Measurements from ENCODE around the gene TAF1D. TPM values are rescaled to one million over a fixed set of nuclear protein-coding genes. Genes with fewer than 3 reads are reported as not detected.
"Not testable (repeated sequence)": the region's sequence is repeated elsewhere in the genome, so short reads cannot be mapped to it uniquely, and the experiment has no call there.

Gene TAF1D
- total RNA-seq, 1 donor from 2014 or later = 82.6 TPM

DNA sequence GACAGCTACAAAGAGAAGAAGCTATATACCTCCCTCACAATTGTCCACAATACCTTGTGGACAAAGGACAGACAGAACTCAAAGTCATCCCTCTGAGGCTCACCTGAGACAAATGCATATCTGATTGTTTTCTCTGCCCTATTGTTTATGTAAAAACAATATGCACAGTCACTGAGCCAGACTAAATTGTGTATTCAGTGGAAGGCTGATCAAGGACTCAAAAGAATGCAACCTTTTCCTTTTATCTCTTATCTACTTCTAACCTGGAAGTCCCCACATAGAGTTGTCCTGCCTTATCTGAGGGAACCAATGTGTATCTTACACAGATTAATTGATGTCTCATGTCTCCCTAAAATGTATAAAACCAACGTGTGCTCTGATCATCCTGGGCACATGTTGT, 28.9 kb upstream of the TAF1D start:
- Mint-ChIP-seq H3K27me3 (ENCODE audit: unreplicated experiment) (no peaks in the 10 kb centered on the region), H3K4me3 (ENCODE audit: unreplicated experiment) (no peak overlapping the region), H3K9me3 (ENCODE audit: unreplicated experiment) (no peaks in the 10 kb centered on the region), H3K4me1 (ENCODE audit: unreplicated experiment) (no peaks in the 10 kb centered on the region), H3K27ac (ENCODE audit: unreplicated experiment) (no peak overlapping the region), H3K36me3 (ENCODE audit: unreplicated experiment) (no peaks in the 10 kb centered on the region)
- TF ChIP-seq, protein P1, sequence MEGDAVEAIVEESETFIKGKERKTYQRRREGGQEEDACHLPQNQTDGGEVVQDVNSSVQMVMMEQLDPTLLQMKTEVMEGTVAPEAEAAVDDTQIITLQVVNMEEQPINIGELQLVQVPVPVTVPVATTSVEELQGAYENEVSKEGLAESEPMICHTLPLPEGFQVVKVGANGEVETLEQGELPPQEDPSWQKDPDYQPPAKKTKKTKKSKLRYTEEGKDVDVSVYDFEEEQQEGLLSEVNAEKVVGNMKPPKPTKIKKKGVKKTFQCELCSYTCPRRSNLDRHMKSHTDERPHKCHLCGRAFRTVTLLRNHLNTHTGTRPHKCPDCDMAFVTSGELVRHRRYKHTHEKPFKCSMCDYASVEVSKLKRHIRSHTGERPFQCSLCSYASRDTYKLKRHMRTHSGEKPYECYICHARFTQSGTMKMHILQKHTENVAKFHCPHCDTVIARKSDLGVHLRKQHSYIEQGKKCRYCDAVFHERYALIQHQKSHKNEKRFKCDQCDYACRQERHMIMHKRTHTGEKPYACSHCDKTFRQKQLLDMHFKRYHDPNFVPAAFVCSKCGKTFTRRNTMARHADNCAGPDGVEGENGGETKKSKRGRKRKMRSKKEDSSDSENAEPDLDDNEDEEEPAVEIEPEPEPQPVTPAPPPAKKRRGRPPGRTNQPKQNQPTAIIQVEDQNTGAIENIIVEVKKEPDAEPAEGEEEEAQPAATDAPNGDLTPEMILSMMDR (IDR thresholded peaks at IDR 0.05) = no peak
- no peak for DNase-seq (ENCODE audit: extremely low spot score, unreplicated experiment)

DNA sequence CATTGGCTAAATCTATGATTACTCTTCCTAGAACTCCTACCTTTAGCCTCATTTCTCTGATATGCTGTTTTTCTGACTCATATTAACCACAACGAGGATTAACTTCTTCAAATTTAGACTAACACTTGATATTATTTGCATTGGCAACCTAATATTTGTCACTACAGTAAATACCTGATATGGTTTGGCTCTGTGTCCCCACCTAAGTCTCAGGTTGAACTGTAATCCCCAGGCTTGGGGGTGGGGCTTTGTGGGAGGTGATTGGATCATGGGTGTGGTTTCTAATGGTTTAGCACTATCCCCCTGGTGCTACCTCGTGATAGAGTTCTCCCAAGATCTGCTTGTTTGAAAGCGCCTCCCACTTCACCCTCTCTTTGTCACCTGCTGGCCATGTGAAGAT, 25.7 kb upstream of the TAF1D start:
- Mint-ChIP-seq H3K27ac (ENCODE audit: unreplicated experiment) (no peak overlapping the region), H3K27me3 (ENCODE audit: unreplicated experiment) (no peaks in the 10 kb centered on the region), H3K36me3 (ENCODE audit: unreplicated experiment) (peaks cover 10% of the 10 kb centered on the region), H3K4me3 (ENCODE audit: unreplicated experiment) (no peak overlapping the region), H3K4me1 (ENCODE audit: unreplicated experiment) (no peaks in the 10 kb centered on the region), H3K9me3 (ENCODE audit: unreplicated experiment) (no peaks in the 10 kb centered on the region)
- no peak for DNase-seq (ENCODE audit: extremely low spot score, unreplicated experiment)
- TF ChIP-seq, protein P1 (IDR thresholded peaks at IDR 0.05) = no peak

GRCh38 chr11:93766504-93766903, 25.2 kb upstream of the TAF1D start:
- no peaks in the 10 kb centered on the region for H3K4me1 Mint-ChIP-seq (ENCODE audit: unreplicated experiment)
- no peak overlapping the region for H3K27ac Mint-ChIP-seq (ENCODE audit: unreplicated experiment)
- TF ChIP-seq, protein P1 (IDR thresholded peaks at IDR 0.05) = no peak
- no peak overlapping the region for H3K4me3 Mint-ChIP-seq (ENCODE audit: unreplicated experiment)
- H3K9me3 Mint-ChIP-seq (ENCODE audit: unreplicated experiment) = no peaks in the 10 kb centered on the region
- DNase-seq (ENCODE audit: extremely low spot score, unreplicated experiment) = no peak
- H3K36me3 Mint-ChIP-seq (ENCODE audit: unreplicated experiment) = peaks cover 10% of the 10 kb centered on the region
- no peaks in the 10 kb centered on the region for H3K27me3 Mint-ChIP-seq (ENCODE audit: unreplicated experiment)

DNA sequence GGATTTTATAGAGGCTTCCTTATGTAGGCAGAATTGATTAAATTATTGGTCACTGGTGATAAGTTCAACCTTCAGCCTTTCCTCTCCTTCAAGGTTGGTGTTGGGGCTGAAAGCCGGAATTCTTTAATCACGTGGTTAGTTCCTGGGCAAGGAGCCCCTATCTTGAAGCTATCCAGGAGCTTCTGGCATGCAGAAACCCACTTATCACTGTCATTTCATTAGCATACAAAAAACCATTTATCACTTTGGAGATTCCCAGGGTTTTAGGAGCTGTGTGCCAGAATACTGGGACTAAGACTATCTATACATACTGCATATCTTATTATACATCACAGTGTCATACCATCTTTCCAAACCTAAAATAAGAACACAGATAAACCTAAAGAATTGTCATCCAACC, 24.3 kb upstream of the TAF1D start:
- Mint-ChIP-seq H3K9me3 (ENCODE audit: unreplicated experiment) (no peaks in the 10 kb centered on the region), H3K4me1 (ENCODE audit: unreplicated experiment) (no peaks in the 10 kb centered on the region), H3K36me3 (ENCODE audit: unreplicated experiment) (peaks cover 12% of the 10 kb centered on the region), H3K4me3 (ENCODE audit: unreplicated experiment) (no peak overlapping the region), H3K27me3 (ENCODE audit: unreplicated experiment) (no peaks in the 10 kb centered on the region), H3K27ac (ENCODE audit: unreplicated experiment) (no peak overlapping the region)
- TF ChIP-seq, protein P1 (IDR thresholded peaks at IDR 0.05) = no peak
- no peak for DNase-seq (ENCODE audit: extremely low spot score, unreplicated experiment)

DNA sequence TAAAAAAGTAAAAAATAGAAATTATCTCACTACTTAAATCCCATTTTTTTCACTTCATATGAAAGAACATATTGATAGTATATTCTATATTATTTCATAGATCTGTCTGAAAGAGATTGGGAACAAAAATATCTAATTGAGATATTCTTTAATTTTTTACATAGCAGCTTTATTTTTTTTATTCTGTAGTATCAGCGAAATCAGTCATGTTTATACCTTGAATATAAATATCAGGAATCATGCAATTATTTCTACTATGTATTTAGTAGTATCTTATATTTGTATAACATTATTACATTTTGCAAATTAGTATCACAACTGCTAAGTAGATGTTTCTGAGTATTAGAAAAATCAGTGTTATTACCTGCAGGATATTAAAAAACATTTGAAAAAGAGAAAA, 20.6 kb upstream of the TAF1D start:
- Mint-ChIP-seq H3K27me3 (ENCODE audit: unreplicated experiment) (no peaks in the 10 kb centered on the region), H3K9me3 (ENCODE audit: unreplicated experiment) (no peaks in the 10 kb centered on the region), H3K27ac (ENCODE audit: unreplicated experiment) (no peak overlapping the region), H3K36me3 (ENCODE audit: unreplicated experiment) (peaks cover 36% of the 10 kb centered on the region), H3K4me1 (ENCODE audit: unreplicated experiment) (no peaks in the 10 kb centered on the region), H3K4me3 (ENCODE audit: unreplicated experiment) (no peak overlapping the region)
- TF ChIP-seq, protein P1 (IDR thresholded peaks at IDR 0.05) = no peak
- no peak for DNase-seq (ENCODE audit: extremely low spot score, unreplicated experiment)

GRCh38 chr11:93759123-93759522, 17.8 kb upstream of the TAF1D start:
- H3K36me3 Mint-ChIP-seq (ENCODE audit: unreplicated experiment) = peaks cover 37% of the 10 kb centered on the region
- not testable (repeated sequence) for H3K4me3 Mint-ChIP-seq (ENCODE audit: unreplicated experiment); H3K4me1 Mint-ChIP-seq (ENCODE audit: unreplicated experiment); DNase-seq (ENCODE audit: extremely low spot score, unreplicated experiment); H3K27me3 Mint-ChIP-seq (ENCODE audit: unreplicated experiment); H3K27ac Mint-ChIP-seq (ENCODE audit: unreplicated experiment); H3K9me3 Mint-ChIP-seq (ENCODE audit: unreplicated experiment)

Data from osteocyte (in vitro differentiated cells).